NCI-H1694 (cell line): ENCODE results near the gene EMSY.

Experiments
- DNase-seq: peaks from one replicate; lab custom pipeline; 2025; lab: John Stamatoyannopoulos, UW

Gene EMSY

DNA sequence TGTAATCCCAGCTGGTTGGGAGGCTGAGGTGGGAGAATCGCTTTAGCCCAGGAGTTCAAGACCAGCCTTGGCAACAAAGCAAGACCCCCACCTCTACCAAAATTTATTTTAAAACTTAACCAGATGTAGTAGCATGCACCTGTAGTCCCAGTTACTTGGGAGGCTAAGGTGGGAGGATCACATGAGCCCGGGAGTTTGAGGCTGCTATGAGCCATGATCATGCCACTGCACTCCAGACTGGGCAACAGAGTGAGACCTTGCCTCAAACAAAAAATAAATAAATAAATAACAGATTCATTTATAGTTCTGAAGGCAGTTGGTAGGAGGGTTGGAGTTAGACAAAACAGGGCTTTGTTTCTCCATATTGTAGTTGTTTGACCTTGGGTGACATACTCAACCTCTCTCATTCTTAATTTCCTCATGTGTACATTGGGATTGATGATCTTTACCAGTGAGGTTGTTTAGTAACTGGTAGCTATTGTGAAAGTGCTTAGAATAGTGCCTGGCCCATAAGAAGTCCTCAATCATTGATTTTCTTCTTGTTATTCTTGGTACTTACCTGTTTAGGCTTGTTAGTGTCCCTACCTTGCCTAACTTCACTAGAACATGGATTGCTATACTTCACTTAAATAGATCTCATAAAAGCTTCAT lies 79.1 kb downstream of the EMSY start:
- no peak for DNase-seq

DNA sequence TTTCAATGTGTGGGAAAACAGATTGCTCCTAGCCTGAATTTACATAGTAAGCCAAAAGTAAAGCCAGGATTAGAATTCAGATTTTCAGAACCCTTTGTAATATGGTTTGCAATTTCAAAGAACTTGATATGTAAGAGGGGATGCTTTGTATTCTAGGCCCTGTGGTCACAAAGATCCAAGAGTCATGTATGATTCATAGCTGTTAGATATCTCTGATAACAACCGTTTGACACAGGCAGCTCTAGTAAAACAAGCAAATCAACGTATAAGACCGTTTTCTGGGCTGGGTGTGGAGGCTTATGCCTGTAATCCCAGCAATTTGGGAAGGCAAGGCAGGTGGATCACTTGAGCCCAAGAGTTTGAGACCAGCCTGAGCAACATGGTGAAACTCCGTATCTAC lies 79.6 kb downstream of the EMSY start:
- DNase-seq = no peak

DNA sequence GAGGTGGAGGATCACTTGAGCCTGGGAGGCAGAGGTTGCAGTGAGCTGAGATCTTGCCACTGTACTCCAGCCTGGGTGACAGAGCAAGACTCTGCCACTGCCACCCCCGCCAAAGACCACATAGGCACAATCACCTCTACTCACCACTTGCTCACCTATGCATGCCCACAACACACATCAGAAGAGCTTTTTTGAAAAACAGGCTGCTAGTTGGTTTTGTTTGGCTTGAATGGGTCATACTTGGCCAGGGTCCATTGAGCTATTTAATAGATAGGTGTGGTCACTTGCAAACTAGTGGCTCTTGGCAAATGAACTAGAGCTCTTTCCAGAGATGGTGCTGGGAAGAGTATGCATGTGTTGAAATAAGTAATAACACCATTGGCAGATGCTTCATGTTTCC lies 80.1 kb downstream of the EMSY start:
- DNase-seq = no peak

DNA sequence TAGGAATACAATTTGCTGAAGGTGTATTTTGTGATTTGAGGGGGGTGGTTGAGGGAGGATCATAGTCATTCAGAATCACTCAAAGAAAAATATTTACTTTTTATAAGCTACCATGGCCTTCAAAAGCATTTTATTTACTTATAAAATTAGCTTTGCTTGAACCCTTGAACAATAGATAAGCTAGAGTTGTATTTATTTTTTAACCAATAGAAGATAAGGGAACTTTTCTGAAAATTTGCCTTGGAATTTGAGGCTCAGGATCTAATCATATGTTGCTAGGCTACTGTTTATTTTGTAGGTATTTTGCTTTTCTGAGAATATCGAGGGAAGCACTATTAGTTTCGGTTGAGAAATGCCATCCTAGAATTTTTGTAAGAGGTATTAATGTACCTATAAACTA lies 82.1 kb downstream of the EMSY start:
- no peak for DNase-seq

DNA sequence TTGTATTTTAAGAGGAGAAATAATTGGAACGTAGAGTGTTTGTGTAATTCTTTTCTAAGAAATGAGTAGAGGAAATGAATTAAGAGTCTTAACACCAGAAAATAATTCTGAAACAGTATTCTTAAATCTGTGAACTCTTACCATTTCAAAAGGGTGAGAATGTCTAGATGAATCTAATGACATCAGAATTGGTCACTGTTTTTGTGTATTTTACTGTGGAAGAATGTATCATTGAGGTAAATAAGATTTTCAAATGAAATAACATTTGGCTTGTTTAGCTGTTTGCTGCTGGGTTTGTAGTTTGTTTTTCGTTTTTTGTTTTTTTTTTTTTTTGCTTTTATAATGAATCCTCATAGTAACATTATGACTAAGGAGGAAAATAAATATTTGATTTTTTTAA lies 97.6 kb downstream of the EMSY start:
- no peak for DNase-seq

DNA sequence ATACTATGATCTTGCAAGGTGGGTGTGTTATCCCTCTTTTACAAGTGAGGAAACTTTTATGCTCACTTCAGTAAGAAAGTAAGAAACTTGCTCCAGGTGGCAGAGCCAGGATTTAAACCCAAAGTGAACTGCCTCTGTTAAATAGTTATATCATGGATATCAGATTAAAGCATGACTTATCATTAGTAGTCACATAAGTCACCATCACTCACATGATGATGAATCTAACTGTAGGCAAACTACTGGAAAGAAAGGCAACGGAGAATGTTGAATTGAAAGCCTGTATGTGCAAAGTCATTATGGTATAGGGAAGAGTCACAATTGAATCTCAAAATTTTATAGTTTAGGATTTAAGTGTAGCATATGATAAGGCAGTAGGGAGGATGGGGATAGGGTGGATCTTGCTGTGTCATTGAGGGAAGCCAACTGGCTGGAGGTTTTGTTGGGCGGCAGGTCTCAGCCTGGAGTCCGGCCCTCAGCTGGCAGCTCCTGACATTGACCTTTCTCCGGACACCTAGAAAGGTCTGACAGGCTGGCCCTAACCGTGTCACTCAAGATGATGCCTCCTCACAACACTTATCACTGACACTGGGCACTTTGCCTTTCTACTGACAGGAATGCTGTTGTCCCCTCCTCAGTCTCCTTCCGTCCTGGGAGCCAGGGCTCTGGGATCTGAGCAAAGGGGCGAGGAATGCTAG lies 98.3 kb downstream of the EMSY start:
- DNase-seq = no peak

DNA sequence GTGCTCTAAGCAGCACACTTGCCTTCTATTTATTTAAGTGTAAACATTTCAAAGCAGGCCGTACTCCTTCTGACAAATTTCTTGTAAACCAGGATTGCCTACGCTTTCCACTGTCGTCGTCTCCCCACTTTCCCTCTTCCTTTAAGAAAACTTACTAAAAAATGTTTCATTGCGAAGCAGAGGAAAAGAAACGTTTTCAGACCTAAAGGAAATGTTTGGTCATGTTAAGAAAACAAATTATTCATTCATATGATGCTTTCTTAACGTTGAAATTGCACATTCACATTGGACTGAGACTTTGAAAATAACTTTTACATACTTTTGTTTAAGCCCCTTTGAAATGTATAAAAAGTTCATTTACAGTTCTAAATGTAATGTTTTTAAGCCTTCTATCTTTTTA lies 106.0 kb downstream of the EMSY start:
- no peak for DNase-seq

DNA sequence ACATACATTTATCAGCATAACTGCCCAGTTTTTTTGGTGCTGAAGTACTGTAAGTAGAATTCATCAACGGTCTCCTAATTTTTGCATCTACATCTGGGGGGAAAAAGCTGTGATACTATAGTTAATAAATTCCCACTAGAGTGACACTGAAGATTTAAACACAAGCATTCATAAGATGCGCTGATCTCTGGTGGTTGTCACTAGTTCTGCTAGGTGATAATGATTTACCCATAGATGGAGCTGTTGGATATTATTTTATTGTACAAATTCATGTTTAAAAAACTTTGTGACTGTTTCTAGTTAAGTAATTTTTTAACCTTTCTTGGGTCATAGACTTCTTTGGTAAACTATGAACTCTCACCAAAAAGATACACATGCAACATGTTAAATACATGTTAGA lies 106.6 kb downstream of the EMSY start:
- no peak for DNase-seq

DNA sequence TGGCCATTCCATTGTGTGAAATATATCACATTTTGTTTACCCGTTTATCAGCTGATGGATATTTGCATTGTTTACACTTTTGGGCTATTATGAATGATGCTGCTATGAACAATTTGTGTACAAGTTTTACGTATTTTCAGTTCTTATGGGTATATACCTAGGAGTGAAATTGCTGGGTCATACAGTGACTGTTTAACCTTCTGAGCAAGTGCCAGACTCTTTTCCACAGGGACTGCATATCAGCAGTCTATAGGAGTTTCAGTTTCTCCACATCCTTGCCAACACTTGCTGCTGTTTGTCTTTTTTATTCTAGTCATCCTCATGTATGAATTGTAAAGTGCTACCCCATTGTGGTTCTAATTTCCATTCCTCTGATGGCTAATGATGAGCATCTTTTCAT lies 108.2 kb downstream of the EMSY start:
- DNase-seq = no peak

DNA sequence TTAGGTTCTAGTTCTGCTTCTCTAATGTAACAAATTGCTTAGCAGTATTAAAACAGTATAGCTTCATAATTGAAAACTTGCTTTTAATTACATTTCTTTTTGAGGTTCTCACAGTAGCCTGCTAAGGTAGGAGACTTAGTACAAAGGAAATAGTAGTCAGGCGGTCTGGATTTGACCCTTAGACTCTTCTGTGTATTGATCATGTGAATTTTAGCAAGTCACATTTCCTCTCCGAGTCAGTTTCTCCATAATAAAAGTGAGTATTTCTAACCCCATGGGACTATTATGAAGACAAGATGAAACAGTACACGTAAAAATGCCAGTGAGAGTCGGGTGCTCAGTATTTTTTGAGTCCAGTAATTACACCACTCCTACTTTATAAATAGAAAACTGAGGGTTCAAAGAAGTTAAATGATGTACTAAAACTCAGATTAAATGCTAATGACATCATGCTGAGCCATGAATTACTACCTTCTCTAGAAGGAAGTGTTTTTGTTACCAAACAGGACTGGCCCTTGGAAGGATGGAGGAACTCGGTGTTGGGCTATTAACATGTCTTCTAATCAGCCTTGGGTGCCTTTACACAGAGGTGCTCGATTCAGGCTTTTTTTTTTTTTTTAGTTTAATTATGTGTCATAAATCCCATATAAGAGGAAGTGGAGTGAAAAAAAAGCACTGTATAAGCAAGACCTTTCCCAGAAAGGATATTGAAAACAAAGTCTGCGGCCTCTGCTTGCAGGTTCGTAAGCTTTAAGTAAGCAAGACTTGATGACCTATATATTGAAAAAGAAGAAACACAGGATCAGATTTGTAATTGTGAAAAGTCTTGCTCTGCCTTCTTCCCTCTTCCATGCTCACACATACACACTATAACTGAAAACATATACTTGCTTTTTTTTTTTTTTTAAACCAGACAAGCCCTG lies 109.0 kb downstream of the EMSY start:
- DNase-seq = no peak

DNA sequence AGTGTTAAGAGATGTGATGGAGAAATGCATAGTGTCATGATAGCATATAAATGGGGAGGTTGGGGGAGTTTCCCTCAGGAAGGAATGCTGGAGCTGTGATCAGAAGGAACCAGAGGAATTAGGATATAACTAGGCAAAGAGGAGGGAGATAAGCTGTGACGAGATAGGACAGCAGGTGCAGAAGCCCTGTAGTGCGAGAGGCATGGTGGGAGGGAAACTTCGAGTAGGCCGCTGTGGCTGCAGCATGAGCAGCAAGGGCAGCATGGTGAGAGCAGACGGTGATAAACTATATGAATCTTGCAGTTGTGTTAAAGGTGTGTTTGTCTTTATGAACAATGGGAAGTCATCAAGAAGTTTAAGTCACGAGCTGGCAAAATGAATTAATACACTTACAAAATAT lies 109.9 kb downstream of the EMSY start:
- no peak for DNase-seq

DNA sequence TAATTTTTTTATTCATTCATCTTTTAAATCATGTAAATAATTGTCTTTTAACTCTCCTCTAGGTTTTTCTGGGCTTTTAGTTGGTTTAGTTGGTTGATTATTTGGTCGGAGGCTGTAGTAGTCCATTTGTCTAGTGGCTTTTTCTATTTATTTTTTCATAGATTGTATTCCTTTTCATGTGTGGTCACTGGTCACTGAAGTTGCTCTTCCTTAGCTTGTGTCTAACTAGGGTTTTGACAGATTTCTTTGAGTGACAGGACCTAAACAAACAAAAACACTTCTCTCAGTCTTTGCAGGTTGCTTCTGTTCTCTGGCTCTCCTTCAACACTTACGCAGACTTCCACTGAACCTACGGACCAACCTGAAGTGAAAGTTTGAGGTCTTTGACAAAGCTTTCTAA lies 112.6 kb downstream of the EMSY start:
- no peak for DNase-seq

DNA sequence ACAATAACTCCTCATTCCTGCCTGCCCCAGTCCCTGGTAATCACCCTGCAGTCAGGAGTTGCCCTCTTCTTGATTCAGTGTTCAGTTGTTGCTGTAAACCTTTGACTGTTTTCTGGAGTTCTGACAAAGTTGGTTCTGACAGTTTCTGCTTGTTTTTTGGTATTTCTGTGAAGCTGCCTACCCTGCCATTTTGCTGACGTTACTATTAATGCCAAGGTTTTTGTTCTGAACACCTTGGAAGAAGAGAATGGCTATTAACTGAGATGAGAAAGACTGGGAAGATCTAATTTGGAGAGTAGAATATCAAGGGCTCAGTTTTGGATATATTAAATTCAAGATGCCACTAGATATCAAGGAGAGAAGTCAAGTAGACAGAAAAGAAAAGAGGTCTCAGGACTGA lies 113.7 kb downstream of the EMSY start:
- no peak for DNase-seq

DNA sequence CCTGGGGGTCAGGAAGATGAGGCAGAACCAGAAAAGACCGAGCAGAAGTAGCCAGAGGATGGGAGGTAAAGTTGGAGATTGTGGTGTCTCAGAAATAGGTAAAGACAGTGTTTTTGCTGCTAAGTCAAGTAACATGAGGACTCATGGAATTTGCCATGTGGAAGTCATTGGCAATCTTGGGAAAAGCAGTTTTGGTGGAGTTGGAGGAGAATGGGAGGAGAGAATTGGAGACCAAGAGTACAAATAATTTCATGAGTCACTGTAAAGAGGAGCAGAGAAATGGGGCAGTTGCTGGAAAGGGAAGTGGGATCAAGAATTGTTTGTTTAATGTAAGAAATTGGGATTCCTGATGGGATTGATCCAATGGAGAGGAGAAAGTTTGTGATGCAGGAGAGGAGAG lies 114.1 kb downstream of the EMSY start:
- DNase-seq = no peak

DNA sequence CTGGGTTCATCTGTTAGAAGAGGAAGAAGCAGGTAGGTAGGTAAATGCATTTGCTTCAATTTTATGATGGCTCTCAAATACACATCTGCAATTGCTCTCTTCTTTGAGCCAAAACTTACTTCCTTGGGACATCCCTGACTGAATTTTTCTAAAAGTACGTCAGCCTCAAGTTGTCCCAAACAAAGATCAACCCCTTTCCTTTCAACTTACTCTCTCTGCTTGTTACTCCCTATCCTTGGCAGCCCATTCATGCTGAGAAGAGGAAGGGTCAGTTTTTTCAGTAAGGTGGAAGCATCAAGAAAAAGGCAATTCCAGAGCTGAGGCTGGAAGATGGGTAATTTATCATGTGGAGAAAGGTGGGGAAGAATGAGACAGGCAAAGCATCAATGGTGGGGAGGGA lies 114.5 kb downstream of the EMSY start:
- no peak for DNase-seq

DNA sequence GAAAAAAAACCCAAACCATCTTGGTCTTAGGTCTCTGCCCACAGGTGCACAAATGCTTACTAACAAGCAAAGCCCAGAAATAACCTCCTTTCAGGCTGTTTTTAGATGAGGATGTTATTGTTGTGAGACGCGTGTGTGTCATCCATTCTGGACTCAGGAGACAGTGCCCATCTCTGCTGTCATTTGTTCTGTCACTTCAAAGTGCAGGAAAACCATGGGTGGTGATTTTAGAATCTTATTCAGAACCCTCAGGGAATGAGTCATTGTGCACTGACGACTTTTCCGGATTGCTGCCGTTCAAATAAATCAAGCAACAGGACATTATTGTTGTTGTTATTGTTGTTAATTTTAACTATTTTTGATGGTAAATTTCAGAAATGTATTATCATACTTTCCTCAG lies 115.4 kb downstream of the EMSY start:
- DNase-seq = no peak

DNA sequence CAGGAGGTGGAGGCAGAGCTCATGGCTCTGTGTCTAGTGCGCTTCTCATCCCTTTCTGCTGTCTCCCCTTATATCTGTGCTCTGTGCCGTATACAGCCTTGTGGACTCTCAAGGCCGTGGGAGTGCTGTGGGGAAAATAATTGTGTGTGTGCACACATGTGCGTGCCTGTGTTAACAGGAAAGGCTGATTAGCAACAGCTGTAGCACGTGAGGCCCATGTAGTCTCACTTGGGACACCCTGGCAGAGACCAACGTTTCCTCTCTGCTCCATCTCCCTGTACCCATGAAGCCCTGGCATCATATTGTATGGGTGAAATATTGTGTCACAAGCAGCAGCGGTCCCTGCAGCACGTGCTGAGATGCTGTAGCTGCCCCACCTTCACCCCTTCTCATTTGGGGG lies 116.4 kb downstream of the EMSY start:
- DNase-seq = no peak

DNA sequence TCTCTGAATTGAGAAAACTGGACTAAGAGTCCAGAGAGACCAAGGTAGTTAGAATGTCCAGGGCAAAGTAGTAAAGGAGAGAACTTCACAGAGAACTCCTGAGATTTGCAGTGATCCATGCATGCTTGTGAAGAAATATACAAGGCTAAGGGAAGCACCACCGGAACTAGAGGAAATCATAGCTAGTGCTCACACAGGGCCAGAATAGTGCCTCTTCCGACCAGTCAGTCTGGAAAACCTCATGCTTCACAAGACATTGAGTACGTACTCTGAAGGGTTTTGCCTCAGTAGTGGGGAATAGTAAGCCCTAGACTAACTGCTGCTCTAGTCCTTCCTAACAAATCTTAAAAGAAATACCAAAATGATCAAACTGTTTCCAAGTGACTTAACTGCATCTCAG lies 117.7 kb downstream of the EMSY start:
- DNase-seq = no peak

DNA sequence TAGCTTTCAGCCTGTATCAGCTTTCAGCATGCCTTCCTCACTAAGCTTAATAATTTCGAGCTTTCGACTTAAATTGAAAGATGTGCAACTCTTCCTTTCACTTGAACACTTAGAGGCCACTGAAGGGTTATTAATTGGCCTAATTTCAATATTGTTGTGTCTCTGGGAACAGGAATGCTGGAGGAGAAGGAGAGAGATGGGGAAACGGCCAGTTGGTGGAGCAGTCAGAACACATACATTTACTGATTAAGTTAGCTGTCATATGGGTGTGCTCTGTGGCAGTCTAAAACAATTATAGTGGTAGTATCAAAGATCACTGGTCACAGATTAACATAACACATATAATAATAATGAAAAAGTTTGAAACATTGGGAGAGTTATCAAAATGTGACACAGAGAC lies 119.5 kb downstream of the EMSY start:
- no peak for DNase-seq

DNA sequence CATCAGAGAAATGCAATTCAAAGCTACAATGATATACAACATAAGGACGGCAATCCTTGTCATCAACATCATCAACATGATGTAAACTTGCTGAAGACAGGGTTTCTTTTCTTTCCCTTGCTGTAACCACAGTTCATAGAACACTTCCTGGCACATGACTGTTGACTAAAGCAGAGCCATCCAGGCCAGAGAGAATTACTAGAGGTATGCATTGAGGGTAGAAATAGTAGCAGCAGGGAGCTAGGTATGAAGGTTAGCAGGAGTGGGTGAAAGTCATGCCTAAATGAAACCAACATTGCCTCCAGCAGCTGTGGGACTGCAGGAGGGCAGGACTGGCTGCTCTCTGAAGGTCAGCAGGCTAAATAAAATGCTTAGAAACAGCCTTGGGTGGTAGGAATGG lies 122.0 kb downstream of the EMSY start:
- DNase-seq = no peak

DNA sequence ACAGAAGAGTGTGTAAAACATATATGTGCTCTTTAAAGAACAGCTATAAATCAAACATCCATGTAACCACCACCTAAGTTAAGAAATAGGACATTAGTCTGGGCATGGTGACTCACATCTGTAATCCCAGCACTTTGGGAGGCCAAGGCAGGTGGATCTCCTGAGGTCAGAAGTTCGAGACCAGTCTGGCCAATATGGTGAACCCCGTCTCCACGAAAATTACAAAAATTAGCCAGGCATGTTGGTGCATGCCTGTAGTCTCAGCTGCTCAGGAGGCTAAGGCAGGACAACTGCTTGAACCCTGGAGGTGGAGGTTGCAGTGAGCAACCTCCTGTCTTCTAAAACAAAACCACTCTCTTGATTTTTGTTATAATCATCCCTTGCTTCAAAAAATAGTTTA lies 122.4 kb downstream of the EMSY start:
- DNase-seq = no peak

DNA sequence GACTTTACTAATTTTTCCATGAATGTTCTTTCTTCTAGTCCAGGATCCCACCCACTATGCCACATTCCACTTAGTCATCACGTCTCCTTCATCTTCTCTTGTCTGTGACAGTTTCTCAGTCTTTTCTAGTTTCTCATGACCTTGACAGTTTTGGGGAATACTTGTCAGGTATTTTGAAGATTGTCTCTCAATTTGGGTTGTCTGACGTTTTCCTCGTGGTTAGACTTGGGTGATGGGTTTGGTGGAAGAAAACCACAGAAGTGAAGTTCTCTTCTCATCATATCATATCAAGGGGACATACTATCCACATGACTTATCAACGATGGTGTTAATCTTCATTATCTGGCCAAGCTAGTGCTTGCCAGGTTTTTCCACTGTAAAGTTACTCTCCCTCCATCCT lies 123.3 kb downstream of the EMSY start:
- DNase-seq = no peak

DNA sequence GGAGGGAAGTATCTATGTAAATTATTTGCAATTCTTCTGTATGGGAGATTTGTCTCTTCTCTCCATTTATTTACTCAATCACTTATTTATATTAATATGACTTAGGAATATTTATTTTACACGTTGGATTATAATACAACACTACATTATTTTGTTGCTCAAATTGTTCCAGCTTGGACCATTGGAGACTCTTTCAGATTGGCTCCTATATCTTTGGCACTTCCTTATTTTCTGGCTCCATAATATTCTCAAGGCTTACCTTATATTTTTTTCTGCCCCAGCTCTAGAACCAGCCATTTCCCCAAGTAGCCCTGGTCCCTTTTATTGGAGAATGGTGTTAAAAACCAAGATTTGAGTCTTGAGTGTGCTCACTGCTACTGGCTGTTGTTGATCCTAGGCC lies 123.8 kb downstream of the EMSY start:
- DNase-seq = no peak
